Activated gamma-delta T cell (primary cell): Measurements from ENCODE around the gene EXOC2.

Experiments used
- DNase-seq: peaks from one replicate; lab custom pipeline; 2025; lab: John Stamatoyannopoulos, UW
- total RNA-seq, 2 donors: gene quantifications; one replicate each; lab custom pipeline; 2026; lab: John Stamatoyannopoulos, UW

Gene EXOC2, protein sequence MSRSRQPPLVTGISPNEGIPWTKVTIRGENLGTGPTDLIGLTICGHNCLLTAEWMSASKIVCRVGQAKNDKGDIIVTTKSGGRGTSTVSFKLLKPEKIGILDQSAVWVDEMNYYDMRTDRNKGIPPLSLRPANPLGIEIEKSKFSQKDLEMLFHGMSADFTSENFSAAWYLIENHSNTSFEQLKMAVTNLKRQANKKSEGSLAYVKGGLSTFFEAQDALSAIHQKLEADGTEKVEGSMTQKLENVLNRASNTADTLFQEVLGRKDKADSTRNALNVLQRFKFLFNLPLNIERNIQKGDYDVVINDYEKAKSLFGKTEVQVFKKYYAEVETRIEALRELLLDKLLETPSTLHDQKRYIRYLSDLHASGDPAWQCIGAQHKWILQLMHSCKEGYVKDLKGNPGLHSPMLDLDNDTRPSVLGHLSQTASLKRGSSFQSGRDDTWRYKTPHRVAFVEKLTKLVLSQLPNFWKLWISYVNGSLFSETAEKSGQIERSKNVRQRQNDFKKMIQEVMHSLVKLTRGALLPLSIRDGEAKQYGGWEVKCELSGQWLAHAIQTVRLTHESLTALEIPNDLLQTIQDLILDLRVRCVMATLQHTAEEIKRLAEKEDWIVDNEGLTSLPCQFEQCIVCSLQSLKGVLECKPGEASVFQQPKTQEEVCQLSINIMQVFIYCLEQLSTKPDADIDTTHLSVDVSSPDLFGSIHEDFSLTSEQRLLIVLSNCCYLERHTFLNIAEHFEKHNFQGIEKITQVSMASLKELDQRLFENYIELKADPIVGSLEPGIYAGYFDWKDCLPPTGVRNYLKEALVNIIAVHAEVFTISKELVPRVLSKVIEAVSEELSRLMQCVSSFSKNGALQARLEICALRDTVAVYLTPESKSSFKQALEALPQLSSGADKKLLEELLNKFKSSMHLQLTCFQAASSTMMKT
- total RNA-seq, result 137 to 139 reads per million in 2 donors

- DNase-seq, result peak; percentile 72
Observed at GRCh38 chr6:692858-693722, at the start of gene EXOC2. TSS of gene EXOC2 (minus strand) at chr6:693139. CDS start at chr6:637818, 55,321 bp downstream.

- DNase-seq, result no peak
Observed at GRCh38 chr6:741410-742339, 48.7 kb upstream of the EXOC2 start.

DNA sequence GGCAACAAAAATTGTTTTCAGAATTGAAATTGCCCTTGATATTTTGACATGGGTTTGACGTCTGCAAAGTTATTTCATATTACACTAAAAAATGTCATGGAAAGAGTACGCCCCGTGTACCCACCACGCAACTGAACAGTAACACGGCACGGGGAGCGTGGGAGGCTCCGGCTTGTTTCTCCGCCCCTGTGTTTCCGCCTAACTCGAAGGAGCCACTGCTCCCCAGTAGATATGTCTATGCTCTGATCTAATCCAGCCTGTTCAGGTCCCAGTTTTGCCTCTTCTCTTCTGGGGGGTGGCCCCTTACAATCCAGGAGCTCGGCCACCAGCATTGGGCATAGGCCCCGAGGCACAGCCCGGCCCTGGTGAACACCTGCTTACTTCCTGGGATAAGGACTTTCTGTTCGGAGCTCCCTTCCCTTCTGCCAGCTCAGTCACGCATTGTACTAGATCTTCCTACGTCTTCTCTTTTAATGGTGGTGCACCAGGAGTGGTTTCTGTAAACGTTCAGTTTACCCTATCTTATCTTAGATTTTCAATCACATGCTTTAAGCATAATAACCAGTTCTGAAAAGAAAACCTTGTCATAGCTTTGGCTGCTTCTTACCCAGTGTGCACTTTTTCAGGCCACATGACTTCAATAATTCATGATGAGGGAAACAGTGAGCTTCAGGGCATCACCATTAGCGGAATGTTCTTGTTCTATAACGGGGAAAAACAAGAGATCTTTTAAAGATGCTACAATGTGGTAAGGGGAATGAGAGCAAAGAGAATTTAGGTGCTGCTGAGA, 43.9 kb upstream of the EXOC2 start:
- DNase-seq, result no peak

DNA sequence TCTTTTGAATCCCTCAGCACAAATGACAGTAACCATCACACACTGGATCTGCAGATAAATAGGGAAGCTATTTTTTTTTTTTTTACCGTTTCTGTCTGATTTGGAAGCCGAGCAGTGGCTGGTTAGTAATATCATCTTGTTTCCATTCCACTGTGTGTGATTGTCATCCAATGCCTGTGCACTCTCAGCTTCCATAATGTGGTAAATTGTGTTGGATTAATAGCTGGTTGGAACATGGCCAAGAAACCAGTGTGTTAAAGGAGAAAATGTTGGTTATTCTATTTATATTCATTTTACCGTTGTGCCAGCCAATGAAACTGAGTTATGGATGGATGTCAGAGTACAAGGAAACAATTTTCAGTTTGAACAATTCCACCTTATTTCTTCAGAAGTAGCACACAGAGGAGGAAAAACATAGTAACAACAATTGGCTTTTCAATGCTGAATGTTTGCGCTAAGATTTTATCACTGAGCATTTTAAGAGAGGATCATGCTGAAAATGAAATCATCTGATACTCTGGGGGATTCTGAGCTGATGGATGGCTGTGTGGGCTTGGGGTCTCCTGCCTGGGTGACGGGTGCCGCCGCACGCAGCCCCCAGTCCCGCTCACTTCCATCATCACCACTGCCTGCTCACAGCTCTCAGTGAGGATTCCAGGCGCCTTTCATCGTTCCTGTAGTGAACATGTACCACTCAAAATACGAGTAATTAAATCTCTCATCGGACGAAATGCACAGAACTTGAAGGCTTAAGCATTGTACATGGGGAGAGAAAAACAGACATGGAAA, 40.7 kb upstream of the EXOC2 start:
- DNase-seq, result no peak

DNA sequence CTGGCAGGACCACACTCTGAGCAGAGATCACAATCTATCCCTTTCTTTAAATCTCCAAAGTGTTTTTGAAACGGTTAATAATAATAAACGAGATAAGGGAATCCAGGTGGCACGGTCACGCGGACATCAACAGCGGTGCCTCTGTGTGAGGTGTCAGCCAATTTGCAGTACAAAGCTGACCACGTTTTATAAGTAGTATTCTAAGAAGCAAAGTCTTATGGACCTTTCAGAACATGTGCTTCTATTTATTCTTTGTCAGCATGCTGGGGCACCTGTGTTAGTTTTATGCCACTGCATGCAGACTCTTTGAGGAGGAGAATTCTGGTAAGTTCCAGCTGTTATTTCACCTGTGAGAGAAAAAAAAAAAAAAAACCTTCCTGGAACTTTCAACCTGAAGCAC, 39.0 kb upstream of the EXOC2 start:
- DNase-seq, result no peak

GRCh38 chr6:729606-730320, 36.8 kb upstream of the EXOC2 start:
- DNase-seq, result no peak

DNA sequence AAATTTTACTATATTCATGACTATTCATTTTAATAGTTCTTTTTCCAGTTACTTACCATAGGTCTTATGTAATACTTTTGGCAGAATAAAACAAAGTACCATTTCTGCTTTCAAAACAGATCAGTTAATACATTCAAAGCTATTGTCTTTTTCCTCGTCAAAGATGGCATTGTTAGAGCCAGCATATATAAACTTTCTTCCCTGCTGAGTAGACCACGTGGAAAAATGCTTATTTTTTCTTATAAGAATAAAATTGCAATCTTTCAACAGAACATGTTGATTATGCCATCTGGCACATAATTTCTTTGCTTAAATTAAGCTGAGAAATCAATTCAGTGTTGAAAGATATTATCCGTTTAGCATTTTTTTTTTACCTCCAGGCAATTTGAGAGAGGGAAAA, 34.9 kb upstream of the EXOC2 start:
- no peak for DNase-seq

DNA sequence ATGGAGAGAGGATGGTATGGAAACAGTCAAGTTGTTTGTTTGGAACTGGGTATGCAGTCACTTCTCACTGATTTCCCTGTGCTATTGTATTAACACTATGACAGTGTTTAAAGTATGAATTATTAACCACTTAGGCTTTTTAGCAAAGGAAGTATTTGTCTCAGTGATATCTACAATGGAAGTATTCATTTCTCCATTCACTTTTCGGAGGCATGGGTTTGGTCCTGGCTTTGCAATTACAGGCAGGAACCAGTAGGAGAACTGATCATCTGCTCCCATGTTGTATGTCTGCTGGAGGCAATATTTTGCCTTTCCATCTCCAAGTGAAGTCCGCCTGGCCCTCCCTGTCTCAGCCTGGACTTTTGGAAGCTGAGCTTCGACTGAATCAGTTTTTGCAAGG, 30.6 kb upstream of the EXOC2 start:
- no peak for DNase-seq

GRCh38 chr6:722608-723007, 29.7 kb upstream of the EXOC2 start:
- no peak for DNase-seq

GRCh38 chr6:722077-722524, 29.2 kb upstream of the EXOC2 start:
- peak; percentile 22 for DNase-seq

DNA sequence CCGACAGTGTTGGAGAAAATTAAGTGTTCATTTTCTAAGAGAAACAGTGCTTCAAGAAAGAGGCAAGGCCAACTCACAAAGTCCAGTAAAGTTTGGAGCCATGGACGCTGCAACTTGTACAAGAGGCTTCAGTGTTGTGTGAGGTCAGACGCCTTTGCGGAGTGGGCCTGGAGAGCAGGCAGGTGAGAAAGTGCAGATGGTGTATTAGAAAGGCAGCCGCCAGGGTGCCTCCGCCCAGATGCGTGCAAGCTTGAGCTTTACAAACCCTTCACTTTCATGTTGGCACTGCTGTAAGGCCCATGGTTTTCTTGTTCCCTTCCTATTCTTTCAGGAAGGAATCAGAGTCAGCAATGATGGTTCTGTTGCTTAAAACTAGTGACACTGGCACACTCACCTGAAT, 25.4 kb upstream of the EXOC2 start:
- DNase-seq, result no peak

GRCh38 chr6:717135-717534, 24.2 kb upstream of the EXOC2 start:
- DNase-seq, result no peak

GRCh38 chr6:715709-716491, 23.0 kb upstream of the EXOC2 start:
- DNase-seq, result no peak

DNA sequence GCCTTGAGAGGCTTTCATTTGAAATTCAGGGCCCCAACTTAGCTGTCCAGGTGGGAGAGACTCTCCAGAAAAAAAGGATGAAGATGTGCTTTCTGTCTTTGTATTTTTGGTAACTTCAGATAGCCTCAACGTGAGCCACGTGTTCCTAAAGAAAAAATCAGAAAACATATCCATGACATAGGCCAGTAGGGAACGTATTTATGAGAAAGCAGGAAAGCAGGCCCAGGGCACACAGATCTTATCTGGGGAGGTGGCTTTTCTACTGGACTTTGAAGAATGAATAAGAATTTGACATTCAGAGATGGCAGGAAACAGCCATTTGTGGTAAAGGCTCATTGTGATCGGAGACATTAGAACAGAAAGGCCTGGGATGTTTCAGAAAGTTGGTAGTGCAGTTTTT, 21.2 kb upstream of the EXOC2 start:
- DNase-seq, result no peak

GRCh38 chr6:713351-713750, 20.4 kb upstream of the EXOC2 start:
- no peak for DNase-seq

GRCh38 chr6:712805-713204, 19.9 kb upstream of the EXOC2 start:
- no peak for DNase-seq

GRCh38 chr6:711925-712324, 19.0 kb upstream of the EXOC2 start:
- DNase-seq, result no peak
